Ishikawa (cell line): ENCODE measurements around the gene PEA15.

Experiments
- CEBPB ChIP-seq: IDR thresholded peaks from 2 replicates; pipeline ENCODE4 v1.6.1; 2012
- CREB1 ChIP-seq: IDR thresholded peaks from 2 replicates; pipeline ENCODE4 v1.6.1; 2012; ENCODE audit warnings: low read depth
- EGR1 ChIP-seq: IDR thresholded peaks from 2 replicates; pipeline ENCODE4 v1.6.1; 2012
- EP300 ChIP-seq: IDR thresholded peaks from 2 replicates; pipeline ENCODE4 v1.6.1; 2012; ENCODE audit warnings: borderline replicate concordance
- FOXM1 ChIP-seq: IDR thresholded peaks from 2 replicates; pipeline ENCODE4 v1.6.1; 2012; ENCODE audit warnings: low read depth, borderline replicate concordance
- MAX ChIP-seq: IDR thresholded peaks from 2 replicates; pipeline ENCODE4 v1.6.1; 2012
- NFIC ChIP-seq: IDR thresholded peaks from 2 replicates; pipeline ENCODE4 v1.6.1; 2012
- RAD21 ChIP-seq: IDR thresholded peaks from 2 replicates; pipeline ENCODE4 v1.6.1; 2012; ENCODE audit warnings: low read depth
- TAF1 ChIP-seq: IDR thresholded peaks from 2 replicates; pipeline ENCODE4 v1.6.1; 2012; ENCODE audit warnings: low read depth, mild to moderate bottlenecking
- TCF12 ChIP-seq: IDR thresholded peaks from 2 replicates; pipeline ENCODE4 v1.6.1; 2012; ENCODE audit warnings: low read depth
- TEAD4 ChIP-seq: IDR thresholded peaks from 2 replicates; pipeline ENCODE4 v1.6.1; 2012
- YY1 ChIP-seq: IDR thresholded peaks from 2 replicates; pipeline ENCODE4 v1.6.1; 2012; ENCODE audit warnings: low read depth
- ZBTB7A ChIP-seq: IDR thresholded peaks from 2 replicates; pipeline ENCODE4 v1.6.1; 2012; ENCODE audit warnings: low read depth
- TF ChIP-seq, protein P1 (sequence below): IDR thresholded peaks from 2 replicates; pipeline ENCODE4 v1.6.1; 2012; ENCODE audit warnings: low read depth, mild to moderate bottlenecking

The PEA15 gene

DNA sequence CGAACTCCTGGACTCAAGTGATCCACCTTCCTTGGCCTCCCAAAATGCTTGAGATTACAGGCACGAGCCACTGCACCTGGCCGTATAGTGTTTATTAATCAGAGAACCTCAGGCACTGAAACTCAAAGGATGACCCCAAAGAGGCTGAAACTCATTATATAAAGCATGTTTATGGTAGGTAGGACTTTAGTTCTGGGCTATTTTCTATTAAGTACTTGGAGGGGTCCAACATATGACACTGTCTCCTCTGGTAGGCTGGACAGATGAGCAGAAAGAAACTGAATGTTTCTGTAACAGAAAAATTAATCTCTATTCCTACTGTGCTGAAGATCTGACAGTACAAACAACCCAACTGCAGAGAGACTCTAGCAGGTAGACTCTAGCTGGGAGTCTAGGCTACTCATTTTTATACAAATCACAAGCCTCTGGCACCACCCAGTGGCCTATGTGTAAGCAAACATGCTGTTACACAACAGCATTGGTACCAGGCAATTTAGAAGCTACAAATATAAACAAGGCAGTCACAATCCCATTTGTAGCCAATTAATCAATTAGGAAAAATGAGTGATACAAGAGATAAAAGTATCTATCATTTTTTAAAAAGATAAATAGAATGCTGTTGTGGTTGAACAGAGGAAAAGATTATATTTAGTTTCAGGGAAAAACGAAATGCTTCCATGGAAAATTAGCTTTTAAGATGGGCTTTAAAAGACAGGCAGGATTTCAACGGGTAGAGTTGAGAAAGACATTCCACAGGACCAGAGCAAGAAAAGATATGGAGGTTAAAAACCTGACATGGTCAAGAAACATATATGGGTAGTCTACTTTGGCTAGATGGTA, 46.7 kb downstream of the PEA15 start:
- TF ChIP-seq ZBTB7A (no peak), FOXM1 (no peak), TEAD4 (no peak), EGR1 (no peak), CEBPB (peak; percentile 75), RAD21 (peak; percentile 80)

DNA sequence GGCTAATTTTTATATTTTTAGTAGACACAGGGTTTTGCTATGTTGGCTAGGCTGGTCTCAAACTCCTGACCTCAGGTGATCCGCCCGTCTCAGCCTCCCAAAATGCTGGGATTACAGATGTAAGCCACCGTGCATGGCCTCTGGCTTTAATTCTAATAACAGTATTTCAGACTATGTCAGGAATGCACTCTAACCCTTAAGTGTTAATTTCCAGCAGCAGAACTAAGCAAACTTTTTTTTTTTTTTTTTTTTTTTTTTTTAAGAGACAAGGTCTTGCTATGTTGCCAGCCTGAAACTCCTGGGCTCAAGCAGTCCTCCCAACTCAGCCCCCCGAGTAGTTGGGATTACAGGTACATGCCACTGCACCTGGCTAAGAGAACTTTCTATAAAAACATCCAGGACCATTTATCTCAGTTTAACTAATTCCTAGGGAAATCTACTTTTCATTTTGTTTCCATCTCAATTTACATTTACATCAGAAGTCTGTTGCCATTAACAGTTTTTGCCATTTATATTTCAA, 50.7 kb downstream of the PEA15 start:
- TF ChIP-seq FOXM1 (no peak), EP300 (no peak), RAD21 (no peak), TAF1 (no peak), YY1 (no peak), CEBPB (no peak), NFIC (no peak), CREB1 (no peak)
- TF ChIP-seq, protein P1, sequence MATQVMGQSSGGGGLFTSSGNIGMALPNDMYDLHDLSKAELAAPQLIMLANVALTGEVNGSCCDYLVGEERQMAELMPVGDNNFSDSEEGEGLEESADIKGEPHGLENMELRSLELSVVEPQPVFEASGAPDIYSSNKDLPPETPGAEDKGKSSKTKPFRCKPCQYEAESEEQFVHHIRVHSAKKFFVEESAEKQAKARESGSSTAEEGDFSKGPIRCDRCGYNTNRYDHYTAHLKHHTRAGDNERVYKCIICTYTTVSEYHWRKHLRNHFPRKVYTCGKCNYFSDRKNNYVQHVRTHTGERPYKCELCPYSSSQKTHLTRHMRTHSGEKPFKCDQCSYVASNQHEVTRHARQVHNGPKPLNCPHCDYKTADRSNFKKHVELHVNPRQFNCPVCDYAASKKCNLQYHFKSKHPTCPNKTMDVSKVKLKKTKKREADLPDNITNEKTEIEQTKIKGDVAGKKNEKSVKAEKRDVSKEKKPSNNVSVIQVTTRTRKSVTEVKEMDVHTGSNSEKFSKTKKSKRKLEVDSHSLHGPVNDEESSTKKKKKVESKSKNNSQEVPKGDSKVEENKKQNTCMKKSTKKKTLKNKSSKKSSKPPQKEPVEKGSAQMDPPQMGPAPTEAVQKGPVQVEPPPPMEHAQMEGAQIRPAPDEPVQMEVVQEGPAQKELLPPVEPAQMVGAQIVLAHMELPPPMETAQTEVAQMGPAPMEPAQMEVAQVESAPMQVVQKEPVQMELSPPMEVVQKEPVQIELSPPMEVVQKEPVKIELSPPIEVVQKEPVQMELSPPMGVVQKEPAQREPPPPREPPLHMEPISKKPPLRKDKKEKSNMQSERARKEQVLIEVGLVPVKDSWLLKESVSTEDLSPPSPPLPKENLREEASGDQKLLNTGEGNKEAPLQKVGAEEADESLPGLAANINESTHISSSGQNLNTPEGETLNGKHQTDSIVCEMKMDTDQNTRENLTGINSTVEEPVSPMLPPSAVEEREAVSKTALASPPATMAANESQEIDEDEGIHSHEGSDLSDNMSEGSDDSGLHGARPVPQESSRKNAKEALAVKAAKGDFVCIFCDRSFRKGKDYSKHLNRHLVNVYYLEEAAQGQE = no peak

DNA sequence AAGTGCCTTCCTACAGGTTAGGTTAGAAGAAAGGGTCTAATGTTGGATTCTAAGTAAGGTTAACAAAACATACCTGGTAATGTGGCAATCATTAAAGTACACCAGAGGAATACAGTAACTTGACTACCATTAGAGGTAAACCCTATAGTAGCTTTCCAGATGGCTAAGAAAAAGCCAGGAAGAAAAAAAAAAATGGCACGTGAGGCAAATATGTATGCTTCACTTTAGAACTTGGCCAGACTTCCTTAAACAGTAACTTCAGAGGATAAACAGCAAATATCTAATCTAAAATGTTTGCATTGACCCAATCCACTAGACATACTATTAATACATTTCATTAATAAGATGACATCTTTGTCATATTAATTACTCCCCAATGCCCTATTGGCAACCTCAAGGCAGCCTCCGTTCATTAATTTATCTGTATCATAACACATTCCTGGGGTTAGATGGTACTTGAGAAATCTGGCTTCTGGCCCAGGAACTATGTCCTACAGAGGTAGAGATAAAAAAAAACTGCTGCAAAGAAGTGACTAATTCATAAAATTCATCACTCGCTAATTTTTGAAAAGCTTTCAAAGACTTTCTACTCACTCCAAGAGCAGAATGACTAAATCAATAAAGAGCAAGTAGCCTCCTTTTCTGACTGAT, 51.3 kb downstream of the PEA15 start:
- no peak for TF ChIP-seq NFIC
- TF ChIP-seq, protein P1 = no peak
- TF ChIP-seq TCF12 = no peak
- TF ChIP-seq TAF1 = no peak
- TF ChIP-seq MAX = no peak

DNA sequence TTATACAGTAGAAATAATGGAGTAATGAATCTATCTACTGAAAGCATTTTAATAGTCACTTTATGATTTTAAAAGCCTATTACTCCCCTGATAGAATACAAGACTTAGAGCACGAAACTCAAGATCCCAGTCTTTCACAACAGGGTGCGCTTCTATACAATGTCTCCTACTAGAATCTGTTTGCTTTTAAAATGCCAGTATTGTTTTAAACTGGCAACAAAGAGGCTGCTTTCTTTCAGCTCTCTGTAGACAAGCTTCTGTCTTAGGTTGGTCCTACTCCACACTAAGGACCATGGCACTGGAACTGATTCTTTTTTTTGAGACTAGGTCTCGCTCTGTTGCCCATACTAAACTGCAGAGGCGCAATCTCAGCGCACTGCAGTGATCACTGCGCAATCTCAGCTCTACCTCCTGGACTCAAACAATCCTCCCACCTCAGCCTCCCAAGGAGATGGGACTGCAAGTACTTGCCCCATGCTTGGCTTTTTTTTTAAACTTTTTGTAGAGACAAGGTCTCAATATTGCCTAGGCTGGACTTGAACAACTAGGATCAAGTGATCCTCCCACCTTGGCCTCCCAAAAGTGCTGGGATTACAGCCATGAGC, 52.3 kb downstream of the PEA15 start:
- TF ChIP-seq MAX (no peak), YY1 (no peak)

- TF ChIP-seq RAD21 (no peak), YY1 (no peak), CREB1 (no peak), MAX (no peak), TEAD4 (no peak)
- TF ChIP-seq, protein P1 = no peak
These were observed 53.1 kb downstream of the PEA15 start for GRCh38 chr1:160258177-160258798.
